Epithelial cell of esophagus (primary cell): ENCODE measurements around the gene AKAP6.
A peak's percentile ranks its signal among the peaks of the same experiment; 100 is the strongest.

ENCODE experiments used
- DNase-seq: peaks from one replicate; pipeline ENCODE4 v3.0.0; 2010; ENCODE audit warnings: low read depth
- H3K4me3 ChIP-seq: 2 replicates; pipeline ENCODE4 v1.5.1; 2011; ENCODE audit warnings: mild to moderate bottlenecking, low read length, control low read depth
- CTCF ChIP-seq: IDR thresholded peaks from 2 replicates; pipeline ENCODE4 v1.5.1; 2011; ENCODE audit warnings: low read depth, mild to moderate bottlenecking, low read length, control low read depth, inconsistent platforms; ENCODE audit not compliant: insufficient read depth; ENCODE audit errors: missing control alignments

AKAP6 gene

GRCh38 chr14:32306549-32306948, 22.5 kb upstream of the AKAP6 start:
- H3K4me3 ChIP-seq: no peak overlapping the region
- DNase-seq: peak; percentile 36
- no peak for TF ChIP-seq CTCF

GRCh38 chr14:32307881-32308582, 21.1 kb upstream of the AKAP6 start:
- no peak overlapping the region for H3K4me3 ChIP-seq
- peak; percentile 80 for DNase-seq
- TF ChIP-seq CTCF: no peak

- DNase-seq: no peak
- no peak overlapping the region for H3K4me3 ChIP-seq
- no peak for TF ChIP-seq CTCF
Observed at GRCh38 chr14:32310876-32311275, 18.2 kb upstream of the AKAP6 start.

GRCh38 chr14:32311294-32312009, 17.6 kb upstream of the AKAP6 start:
- H3K4me3 ChIP-seq: no peak overlapping the region
- no peak for TF ChIP-seq CTCF
- peak; percentile 18 for DNase-seq

GRCh38 chr14:32312010-32312331, 17.1 kb upstream of the AKAP6 start:
- no peak for TF ChIP-seq CTCF
- DNase-seq: no peak
- no peak overlapping the region for H3K4me3 ChIP-seq

GRCh38 chr14:32313844-32314376, 15.2 kb upstream of the AKAP6 start:
- TF ChIP-seq CTCF: no peak
- no peak overlapping the region for H3K4me3 ChIP-seq
- no peak for DNase-seq
